NCI-H146 treated with DMSO at 0.1 percent for 48 hours (cell line): ENCODE measurements around the gene REPS2.

ENCODE experiments used
- DNase-seq: peaks from one replicate; lab custom pipeline; 2025; ENCODE audit not compliant: unreplicated experiment; lab: John Stamatoyannopoulos, UW

Gene REPS2

DNA sequence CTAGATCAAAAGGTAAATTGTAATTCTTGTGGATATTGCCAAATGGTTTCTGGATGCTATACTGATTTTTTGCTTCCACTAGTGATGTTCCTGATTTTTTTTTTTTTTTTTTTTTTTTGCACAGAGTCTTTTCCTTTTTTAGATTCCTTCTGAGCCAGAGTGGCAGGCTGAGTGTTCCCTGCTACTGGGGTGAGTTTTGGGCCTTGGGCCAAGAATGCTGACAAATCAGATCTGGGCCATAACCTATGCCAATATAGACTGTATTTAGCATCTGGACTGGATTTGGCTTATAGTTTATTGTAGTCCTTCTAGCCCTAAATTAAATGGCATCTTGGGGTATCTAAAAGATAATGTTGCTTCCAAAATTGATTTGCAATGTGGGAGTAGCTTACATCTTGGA is 52.8 kb downstream of the REPS2 start:
- DNase-seq: no peak

DNA sequence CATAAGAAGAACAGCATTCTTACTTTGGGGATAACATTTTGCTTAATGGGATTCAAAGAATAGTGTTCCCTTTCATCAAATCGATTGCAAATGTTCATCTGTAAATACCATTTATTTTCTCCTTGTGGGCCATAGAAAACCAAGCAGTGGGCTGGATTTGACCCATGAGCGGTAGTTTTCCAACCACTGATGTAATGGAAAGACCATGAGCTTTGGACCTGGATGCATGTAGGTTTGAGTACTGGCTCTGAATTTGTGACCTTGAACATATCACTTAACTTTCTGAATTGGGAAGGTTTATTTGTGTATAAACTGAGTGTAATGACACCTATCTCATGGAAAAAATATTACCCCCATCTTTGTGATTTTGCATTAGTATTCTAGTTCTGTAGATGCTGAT is 54.3 kb downstream of the REPS2 start:
- DNase-seq: no peak

DNA sequence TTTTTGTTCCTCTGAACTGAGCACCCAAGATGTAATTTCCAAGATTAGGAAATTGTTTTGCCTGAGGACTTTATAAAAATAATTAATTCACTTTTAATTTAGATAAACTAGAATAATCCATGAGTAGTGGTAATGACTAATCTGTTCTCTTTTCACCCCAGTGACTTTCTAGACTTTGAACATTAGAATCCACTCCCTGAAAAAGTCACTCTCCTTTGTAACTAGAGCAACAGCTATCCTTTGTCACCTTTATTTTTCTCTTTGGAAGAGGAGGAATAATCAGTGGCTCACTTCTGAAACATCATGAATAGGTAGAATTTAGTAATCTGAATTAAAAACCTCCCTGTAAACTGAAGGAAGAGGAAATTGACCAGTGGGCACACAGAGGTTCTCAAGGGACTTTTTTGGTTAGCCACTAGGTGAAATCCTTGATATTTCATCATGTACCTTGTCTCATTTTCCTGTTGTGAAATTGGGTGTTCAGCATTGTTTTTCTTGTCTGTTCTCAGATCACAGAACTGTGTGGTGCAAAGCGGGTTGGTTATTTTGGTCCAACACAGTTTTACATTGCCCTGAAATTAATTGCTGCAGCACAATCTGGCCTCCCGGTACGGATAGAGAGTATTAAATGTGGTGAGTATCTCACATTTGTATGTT is 59.4 kb downstream of the REPS2 start:
- DNase-seq: no peak

DNA sequence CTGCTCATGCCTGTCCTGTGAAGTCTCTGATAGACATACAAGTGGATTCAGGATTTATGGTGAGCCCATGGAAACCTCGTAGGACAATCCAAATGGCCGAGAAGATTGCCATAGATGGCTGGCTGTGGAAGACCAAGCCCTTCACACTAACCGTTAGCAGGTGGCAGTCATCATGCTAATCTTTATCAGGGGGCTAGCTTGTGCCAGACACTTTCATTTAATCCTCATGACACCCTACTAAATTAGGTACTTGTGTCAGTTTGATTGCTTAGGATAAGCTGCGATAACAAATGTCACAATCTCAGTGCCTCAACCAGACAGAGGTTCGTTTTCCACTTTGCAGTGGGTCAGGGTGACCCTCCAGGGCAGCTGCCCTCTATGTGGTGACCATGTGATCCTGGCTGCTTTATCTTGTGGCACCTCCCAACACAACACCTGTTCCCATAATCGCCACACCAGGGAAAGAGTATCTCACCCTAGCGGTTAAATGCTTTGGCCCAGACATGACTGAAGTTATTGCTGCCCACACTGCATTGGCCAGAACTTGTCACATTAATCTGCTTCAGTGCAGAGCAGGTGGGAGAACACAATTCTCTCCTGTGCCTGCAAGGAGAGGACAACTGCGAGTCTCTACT is 60.8 kb downstream of the REPS2 start:
- peak; percentile 9 for DNase-seq

DNA sequence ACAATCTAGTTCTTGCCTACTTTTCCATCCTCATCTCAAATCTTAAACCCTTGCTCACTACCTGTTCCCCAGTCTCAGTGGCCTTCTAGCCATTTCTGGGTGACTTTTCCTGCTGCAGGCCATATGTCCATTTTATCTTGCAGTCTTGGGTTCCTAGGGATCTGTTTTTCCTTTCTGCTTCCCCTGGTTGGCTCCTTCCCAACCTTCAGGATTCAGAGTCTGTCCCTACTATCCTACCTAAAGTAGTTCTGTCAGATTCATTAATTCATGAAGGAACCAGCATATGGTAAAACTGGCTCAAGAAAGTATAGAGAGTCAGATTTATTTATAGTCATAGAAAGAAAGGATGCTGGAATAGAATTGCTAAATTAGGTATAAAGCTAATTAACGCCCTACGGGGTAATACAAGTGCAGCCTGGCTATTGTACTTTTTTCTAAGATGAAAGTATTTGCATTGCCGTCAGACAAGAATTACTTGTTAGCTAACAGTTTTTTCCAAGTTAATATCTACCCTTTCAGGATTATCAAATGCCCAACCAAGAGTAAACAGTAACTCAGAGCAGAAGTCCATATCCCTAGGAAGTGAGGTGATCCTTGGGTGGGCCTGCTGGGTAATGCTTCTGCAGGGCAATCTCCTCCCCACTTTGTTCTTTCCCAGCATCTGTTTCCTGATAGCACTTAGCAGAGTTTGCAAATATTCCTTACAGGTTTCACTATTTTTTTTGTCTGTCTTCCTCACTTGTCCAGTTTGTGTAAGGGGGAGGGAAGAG is 63.6 kb downstream of the REPS2 start:
- DNase-seq: no peak

DNA sequence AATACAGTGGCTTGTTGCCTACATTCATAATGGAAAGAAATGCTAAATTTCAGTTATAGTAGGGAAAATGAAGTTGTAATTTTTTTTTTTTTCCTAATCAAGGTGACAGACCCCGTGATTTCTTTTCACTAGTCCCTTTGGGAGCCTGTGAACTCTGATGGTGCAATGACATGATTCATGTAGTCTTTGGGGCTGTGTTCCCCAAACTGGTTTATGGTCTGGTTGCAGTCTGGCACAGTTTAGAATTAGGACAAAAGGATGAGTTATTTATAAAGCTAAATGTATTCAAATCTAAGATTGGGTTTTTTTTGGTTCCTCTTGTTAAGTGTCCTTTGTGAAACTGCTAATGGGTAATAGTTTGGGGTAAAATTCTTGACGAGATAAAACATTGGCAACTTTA is 66.0 kb downstream of the REPS2 start:
- DNase-seq: no peak

DNA sequence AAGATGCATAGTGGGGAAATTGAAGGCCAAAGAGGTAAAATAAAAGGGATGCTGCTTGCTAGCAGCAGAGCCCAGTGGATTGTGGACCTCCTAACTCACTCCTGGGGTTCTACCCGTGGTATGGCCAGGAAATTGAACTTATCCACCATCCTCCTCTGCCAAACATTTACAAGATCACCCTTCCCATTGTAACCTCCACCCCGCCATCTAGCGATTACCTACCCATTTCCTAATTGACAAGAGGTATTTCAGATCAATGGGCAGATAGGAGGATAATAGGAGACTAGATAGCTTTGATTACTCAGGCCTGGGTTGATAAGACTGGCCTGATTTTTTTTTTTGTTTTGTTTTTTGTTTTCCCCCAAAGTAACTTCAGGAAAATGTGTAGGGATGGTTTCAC is 67.8 kb downstream of the REPS2 start:
- DNase-seq: no peak

DNA sequence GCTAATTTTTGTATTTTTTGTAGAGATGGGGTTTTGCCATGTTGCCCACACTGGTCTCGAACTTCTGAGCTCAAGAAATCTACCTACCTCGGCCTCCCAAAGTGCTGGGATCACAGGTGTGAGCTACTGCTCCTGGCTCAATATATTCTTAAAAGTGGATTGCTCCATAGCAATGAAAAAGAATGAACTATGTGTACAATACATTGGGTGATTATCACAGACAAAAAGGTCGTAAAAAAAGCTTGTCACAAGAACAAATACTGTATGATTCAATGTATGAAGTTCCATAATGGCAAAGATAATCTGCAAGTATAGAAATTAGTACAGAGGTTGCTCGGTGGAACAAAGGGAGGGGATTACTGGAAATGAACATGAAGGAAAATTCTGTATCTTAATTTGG is 70.7 kb downstream of the REPS2 start:
- DNase-seq: no peak

DNA sequence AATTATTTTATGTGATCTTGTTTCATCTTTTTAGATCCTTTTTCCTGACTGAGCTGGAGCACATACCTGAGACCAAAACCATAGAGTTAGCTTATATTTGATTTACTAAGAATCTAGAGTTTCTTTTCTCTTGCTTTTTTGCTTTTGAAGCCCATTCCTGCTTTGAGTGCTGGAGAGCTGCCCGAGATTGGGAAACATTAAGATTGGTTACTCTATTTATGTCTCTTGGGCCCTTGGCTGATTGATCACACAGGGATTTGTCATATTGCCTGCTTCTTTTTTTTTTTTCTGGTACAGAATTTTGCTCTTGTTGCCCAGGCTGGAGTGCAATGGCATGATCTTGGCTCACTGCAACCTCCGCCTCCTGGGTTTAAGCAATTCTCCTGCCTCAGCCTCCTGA is 73.9 kb downstream of the REPS2 start:
- no peak for DNase-seq

DNA sequence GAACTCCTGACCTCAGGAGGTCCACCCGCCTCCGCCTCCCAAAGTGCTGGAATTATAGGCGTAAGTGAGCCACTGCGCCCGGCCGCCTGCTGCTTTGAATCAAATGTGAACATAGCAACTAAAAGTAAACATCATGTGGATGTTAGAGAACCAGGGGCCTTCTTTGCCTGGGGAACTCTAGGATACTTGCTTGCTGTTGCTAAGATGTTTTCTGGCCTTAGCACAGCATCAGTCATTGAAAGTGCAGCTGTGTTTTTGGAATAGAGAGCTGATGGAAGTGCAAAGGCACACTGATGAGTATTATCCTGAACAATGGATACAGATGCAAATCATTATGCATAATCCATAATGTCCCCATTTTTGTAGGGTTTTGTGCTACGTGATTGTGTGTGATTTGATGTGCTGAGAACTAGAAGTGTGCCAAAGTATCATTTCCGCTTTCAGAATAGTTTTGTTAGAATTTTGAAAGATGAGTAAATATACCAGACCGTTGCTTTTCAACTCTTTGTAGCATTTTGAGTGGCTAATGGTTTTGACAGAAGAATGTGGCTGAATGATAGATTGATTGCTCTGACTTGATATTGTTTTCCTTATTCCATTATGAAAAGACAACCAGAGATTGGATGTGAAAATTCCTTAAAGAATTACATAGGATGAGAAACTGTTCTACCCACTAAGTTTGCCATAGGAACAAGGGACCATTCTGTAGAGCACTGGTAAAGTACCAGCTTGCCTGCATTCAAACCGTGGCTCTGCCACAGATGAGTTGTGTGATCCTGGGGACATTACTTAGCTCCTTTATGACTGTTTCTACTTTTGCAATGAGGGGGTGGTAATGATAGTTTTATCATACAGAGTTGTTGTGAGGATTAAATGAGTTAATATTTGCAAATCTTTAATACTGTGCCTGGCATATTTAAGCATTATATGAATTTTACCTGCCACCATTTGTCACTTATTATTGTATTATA is 74.7 kb downstream of the REPS2 start:
- no peak for DNase-seq

DNA sequence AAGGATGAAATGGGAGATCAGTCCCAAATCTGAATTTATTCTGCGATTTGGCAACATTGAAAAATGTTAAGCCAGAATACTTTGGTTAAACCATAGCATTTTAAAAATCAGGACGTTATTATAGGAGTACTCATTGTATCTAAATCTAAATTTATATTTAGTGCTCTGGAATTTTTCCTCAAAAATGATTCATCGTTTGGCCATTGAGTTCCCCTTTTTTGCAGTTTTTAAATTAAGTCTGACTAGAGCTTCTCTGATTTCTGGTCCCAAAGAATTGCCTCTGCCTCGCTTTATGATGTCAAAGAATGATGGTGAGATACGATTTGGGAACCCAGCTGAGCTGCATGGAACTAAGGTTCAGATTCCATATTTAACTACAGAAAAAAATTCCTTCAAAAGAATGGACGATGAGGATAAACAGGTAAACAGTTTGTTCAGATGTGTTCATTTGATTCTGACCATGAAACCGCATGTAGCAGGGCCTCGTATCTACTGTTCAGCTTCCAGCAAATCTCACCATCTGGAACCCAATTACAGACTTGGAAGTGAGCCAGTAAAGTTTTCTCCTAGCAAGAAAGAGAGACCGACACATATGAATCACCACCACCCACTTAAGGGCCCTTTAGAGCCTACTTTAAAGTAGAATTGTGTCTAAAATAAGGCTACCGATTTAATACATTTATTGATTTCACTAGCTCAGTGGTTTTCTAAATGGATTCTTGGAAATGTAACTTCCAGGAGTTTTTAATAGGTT is 75.6 kb downstream of the REPS2 start:
- no peak for DNase-seq

DNA sequence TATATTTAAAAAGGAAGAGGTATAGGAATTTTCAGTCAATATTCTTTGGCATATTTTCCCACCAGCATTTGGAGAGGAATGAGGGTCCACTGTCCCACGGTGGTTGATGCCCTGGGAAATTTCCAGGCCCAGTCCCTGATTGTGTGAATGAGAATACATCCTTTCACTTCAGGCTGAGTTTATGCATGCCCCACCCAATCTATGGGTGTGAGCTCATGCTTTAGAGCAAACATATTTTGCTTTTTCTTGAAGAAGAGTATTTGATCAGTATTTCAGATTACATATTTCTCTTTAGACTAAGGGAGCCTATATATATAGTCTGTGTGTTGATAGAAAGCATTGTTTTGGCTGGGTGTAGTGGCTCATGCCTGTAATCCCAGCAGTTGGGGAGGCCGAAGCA is 77.2 kb downstream of the REPS2 start:
- no peak for DNase-seq

DNA sequence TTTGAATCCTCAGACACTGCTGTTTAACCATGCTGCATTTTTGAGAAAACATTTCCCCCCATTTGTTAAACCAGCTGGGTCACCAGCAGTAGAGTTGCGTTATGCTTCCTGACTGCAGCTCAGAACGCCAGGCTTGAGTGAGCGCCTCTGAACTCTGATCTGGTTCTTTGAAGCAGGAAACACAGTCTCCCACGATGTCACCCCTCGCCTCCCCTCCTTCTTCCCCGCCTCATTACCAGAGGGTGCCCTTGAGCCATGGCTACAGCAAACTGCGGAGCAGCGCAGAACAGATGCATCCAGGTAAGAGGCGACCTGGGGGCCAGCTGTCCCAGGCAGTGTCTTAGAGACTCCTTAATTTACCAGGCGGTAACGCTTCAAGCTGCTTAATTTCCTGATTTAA is 78.4 kb downstream of the REPS2 start:
- DNase-seq: no peak

DNA sequence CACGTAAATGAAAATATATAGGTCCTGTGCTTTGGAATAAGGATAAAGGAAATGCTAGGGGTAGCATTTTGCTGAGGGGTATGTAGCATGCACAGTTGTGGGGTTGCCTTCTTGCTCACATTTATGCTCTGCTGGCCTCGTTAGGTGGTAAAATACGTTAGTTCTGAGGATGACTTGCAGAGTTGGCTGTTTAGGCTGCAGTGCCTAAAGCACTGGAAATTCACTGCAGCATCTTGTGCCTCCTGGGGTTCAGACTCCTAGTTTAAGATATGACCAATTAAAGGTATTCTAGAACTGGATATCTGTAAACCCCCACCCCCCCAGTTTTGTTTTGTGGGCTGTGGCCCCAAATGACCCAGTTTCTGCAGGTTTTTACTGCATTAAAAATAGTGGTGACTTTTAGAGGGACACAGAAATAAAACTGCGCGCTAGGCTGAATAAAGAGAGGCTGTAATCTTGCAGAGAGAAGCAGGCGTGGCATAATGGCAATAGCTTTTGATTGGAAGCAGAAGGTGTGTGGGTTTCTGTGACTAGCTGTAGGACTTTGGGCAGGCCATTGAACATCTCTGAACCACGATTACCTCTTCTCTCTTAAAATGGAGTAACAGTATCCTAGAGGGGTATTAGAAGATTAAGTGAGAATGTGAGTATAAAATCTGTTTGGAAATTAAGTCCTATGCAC is 79.3 kb downstream of the REPS2 start:
- DNase-seq: no peak

DNA sequence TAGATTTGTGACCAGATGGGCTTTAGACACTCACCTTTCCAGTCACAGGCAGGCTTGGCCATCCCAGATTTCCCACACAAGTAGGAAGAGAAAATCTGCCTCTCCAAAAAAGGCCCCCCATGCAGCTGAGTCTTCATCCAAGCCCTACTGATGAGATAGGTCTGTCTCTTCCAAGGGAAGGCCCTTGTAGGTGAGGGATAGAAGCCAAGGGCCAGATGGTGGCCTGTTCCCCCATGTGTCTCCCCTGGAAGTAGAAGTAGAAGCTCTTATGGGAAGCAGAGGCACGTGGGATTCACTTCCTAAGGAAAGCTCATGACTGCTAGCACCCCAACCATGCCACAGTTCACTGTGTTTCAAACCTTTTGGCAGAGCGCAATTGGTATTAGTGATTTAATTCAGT is 81.5 kb downstream of the REPS2 start:
- DNase-seq: no peak

DNA sequence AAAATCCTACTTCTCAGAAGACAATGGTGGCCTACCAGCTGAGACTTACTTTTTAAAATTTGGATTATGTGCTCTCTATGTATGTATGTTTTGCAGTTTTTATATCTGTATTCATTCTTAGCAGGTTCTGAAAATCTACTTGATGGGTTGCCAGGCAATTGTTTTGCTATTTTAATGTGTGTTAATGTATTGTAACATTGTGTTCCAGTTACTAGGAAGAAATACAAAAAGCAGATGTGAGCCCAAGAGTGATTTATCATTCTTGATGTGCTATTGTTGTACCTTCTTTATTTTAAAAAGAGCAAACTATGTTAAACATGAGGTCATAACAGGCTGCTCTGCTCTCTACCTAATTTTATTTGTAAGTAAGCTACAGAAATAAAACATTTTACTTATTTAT is 81.9 kb downstream of the REPS2 start:
- no peak for DNase-seq

DNA sequence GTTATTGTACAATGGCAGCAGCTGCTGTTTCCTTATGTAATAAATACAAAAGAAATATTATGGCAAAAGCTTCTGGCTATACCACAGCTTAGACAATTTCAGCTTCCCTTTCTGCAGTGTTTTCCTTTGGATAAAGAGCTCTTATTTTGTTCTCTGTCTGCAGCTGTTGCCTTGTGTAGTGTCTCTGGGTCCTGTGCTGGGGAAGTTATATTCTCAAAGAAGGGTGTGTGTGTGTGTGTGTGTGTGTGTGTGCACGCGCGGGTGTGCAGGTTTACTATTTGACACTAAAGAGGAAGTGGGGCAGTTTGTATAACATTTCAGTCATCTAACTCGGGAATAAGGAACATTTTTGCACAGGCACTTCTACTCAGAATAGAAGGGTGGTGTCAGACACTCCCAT is 83.6 kb downstream of the REPS2 start:
- DNase-seq: no peak

DNA sequence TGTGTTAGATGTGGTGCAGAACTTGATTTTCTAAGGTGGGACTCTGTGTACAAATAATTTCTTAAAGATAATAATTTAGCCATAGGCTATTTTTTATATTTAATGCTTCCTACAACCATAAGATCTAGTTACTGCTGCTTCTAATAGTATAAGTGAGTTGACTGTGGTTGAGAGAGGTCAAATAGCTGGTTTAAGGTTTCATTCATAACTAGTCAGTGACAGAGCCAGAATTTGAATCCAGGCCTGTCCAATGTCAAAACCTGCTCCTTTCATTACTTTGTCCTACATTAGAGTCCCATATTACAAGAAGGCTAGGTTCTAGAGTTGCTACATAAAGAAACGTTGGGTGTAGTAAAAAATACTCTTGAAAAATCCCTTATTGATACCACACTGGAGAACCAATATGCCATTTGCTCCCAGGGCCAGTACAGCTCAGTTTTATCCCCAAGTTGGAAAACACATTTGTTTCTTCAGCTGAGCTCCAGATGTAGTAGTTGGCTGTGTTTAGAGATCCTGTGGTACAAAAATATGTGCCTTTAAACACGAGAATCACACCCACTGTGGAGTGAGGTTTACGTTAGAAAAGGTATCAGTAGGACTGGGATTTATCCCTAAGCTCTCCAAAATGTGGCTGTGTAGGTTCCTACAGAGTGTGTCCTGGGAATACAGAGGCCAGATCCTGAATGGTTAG is 84.3 kb downstream of the REPS2 start:
- no peak for DNase-seq

DNA sequence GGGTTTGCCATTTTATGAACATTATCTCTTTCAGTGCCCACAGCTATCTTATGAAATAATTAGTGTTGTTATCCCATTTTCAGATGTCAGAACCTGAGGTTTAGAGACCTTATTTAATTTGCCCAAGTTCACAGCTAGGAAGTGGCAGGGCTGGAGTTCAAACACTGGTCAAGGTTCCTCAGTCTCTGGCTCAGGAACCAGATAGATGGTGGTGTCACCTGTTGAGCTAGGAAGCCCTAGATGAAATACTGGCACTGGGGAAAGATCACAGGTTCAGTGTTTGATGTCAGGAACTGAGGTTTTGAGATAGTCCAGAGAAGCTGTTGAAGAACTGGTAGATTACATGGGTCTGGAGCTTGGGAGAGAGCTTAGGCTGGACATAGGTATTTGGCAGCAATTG is 85.4 kb downstream of the REPS2 start:
- no peak for DNase-seq
